ENCODE measurements around the gene PTPRK.

- TF ChIP-seq EZH2 (IDR thresholded peaks at IDR 0.05; ENCODE audit: low read depth) (no peak), CTCF (conservative IDR thresholded peaks at IDR 0.05) (no peak)
These were observed 474.4 kb downstream of the PTPRK start for GRCh38 chr6:128046033-128046432.
